HG03571 (cell line): ENCODE data around the gene SYNJ2.
"Not testable (repeated sequence)": the region's sequence is repeated elsewhere in the genome, so short reads cannot be mapped to it uniquely, and the experiment has no call there.

ENCODE experiments used
- ATAC-seq: cut with Tn5 transposase; IDR thresholded peaks from one replicate; pipeline ENCODE4 v1.9.1; 2021; ENCODE audit not compliant: unreplicated experiment

The SYNJ2 gene

GRCh38 chr6:157954150-157955117 is 27.2 kb upstream of the SYNJ2 start:
- ATAC-seq = no peak

GRCh38 chr6:157955675-157956074 is 26.0 kb upstream of the SYNJ2 start:
- no peak for ATAC-seq

GRCh38 chr6:157956171-157956730 is 25.4 kb upstream of the SYNJ2 start:
- ATAC-seq = no peak

- no peak for ATAC-seq
These were observed 22.0 kb upstream of the SYNJ2 start for GRCh38 chr6:157959451-157960227.

- ATAC-seq = no peak
These were observed 20.4 kb upstream of the SYNJ2 start for GRCh38 chr6:157961153-157961831.

GRCh38 chr6:157961832-157962575 is 19.7 kb upstream of the SYNJ2 start:
- no peak for ATAC-seq

- no peak for ATAC-seq
These were observed 18.9 kb upstream of the SYNJ2 start for GRCh38 chr6:157962601-157963302.

GRCh38 chr6:157964100-157964499 is 17.6 kb upstream of the SYNJ2 start:
- no peak for ATAC-seq

- ATAC-seq = no peak
These were observed 16.3 kb upstream of the SYNJ2 start for GRCh38 chr6:157965387-157965786.

GRCh38 chr6:157966589-157966977 is 15.1 kb upstream of the SYNJ2 start:
- no peak for ATAC-seq

- ATAC-seq = no peak
These were observed 14.6 kb upstream of the SYNJ2 start for GRCh38 chr6:157967020-157967419.

- no peak for ATAC-seq
These were observed 14.2 kb upstream of the SYNJ2 start for GRCh38 chr6:157967486-157967885.

- not testable (repeated sequence) for ATAC-seq
These were observed 9.5 kb upstream of the SYNJ2 start for GRCh38 chr6:157972177-157972576.

- ATAC-seq = no peak
These were observed 7.2 kb upstream of the SYNJ2 start for GRCh38 chr6:157974341-157974894.

GRCh38 chr6:157974967-157975366 is 6.7 kb upstream of the SYNJ2 start:
- ATAC-seq = no peak

- no peak for ATAC-seq
These were observed 6.2 kb upstream of the SYNJ2 start for GRCh38 chr6:157975456-157975855.

- ATAC-seq = no peak
These were observed 5.1 kb upstream of the SYNJ2 start for GRCh38 chr6:157976345-157977175.

GRCh38 chr6:157977176-157977804 is 4.4 kb upstream of the SYNJ2 start:
- no peak for ATAC-seq
